Stomach (tissue), 4 donors: ENCODE results near the gene MYH16.

Experiments
- CTCF ChIP-seq, 7 experiments: fragments of 450-650 bp in 4 of 7; fragments of 200-600 bp in 3 of 7; sonication (generic) in 3 of 7; IDR thresholded peaks; one replicate each; pipeline ENCODE4 v1.5.1; 2016 to 2019; ENCODE audit warnings: antibody characterized with exemption in 7 of 7, control low read depth in 2 of 7, mild to moderate bottlenecking in 1 of 7
- EP300 ChIP-seq: sonication (generic); formaldehyde crosslinking; IDR thresholded peaks from one replicate; pipeline ENCODE4 v1.6.1; 2017; ENCODE audit warnings: antibody characterized with exemption
- POLR2AphosphoS5 ChIP-seq, 3 donors: sonication (generic); formaldehyde crosslinking; IDR thresholded peaks; one replicate each; pipeline ENCODE4 v1.6.1; 2016; ENCODE audit warnings: antibody characterized with exemption in 3 of 3

- TF ChIP-seq CTCF (IDR thresholded peaks at IDR 0.05) (no peak), POLR2AphosphoS5 (IDR thresholded peaks at IDR 0.05) (no peak), EP300 (no peak)
Measured at GRCh38 chr7:99308461-99309074, 35.9 kb downstream of the MYH16 start.
